K562 (cell line): ENCODE results near the gene HPX. TPM values are rescaled to one million over a fixed set of nuclear protein-coding genes. Genes with fewer than 3 reads are reported as not detected.

Source experiments
- ATAC-seq: fragments of 200-7000 bp; cut with Tn5 transposase; 3 replicates; pipeline ENCODE4 v1.9.1; 2020; ENCODE audit warnings: moderate library complexity
- BruUV-seq: library from RNA; stranded (reverse); fragments of 400-500 nt; replicated peaks from 2 replicates; lab custom pipeline; 2021; lab: Mats Ljungman, UMichigan
- CTCF ChIA-PET: fragments of 300-600 bp; formaldehyde crosslinking; extraction: SDS; loops from one replicate; lab custom pipeline; 2021; ENCODE audit warnings: low intra/inter-chr PET ratio; lab: Yijun Ruan, JAX
- POLR2A ChIA-PET: fragments of 300-600, 350-650 bp; sonication (Branson Sonifier 250); formaldehyde crosslinking; extraction: SDS; loops from one replicate; lab custom pipeline; 2021; ENCODE audit warnings: antibody characterized with exemption, inconsistent platforms; lab: Yijun Ruan, JAX
- DNase-seq, 4 experiments: peaks; one replicate each; pipeline versions ENCODE4 v3.0.0 to v3.0.0-alpha.2; 2011 to 2018; ENCODE audit warnings: low spot score in 3 of 4, mixed read lengths in 3 of 4; ENCODE audit errors: extremely low read depth in 1 of 4
- FAIRE-seq: peaks from 2 replicates; lab custom pipeline; 2011; peaks lifted over from hg19 to GRCh38; lab: Jason Lieb, UNC
- H2AFZ ChIP-seq: 2 replicates; pipeline ENCODE4 v1.6.0; 2011; ENCODE audit warnings: low read depth, low read length, control low read depth, inconsistent platforms
- H3K27ac ChIP-seq: fragments of 200-600 bp; 3 replicates; pipeline ENCODE4 v1.8.0; 2011; ENCODE audit warnings: low read depth, mild to moderate bottlenecking, control low read depth, inconsistent platforms, low read length, moderate library complexity, mixed read lengths; ENCODE audit errors: extremely low read depth
- H3K27me3 ChIP-seq, 2 experiments: fragments of 300-600 bp in 1 of 2; 2 replicates in 1 of 2; 3 replicates in 1 of 2; pipeline versions ENCODE4 v1.6.0 to v1.8.0; 2011; ENCODE audit warnings: inconsistent platforms in 2 of 2, low read length in 2 of 2, mild to moderate bottlenecking in 1 of 2, mixed read lengths in 1 of 2, moderate library complexity in 1 of 2; ENCODE audit not compliant: control insufficient read depth in 2 of 2, insufficient read depth in 2 of 2
- H3K36me3 ChIP-seq: fragments of 300-600 bp; 3 replicates; pipeline ENCODE4 v1.8.0; 2011; ENCODE audit warnings: mild to moderate bottlenecking, low read length, inconsistent platforms; ENCODE audit not compliant: control insufficient read depth, insufficient read depth
- H3K4me1 ChIP-seq, 2 experiments: fragments of 200-600 bp in 1 of 2; replicated peaks in 1 of 2; 2 replicates in 1 of 2; 3 replicates in 1 of 2; pipeline versions ENCODE4 v1.5.1 to v1.8.0; 2011; ENCODE audit warnings: inconsistent platforms in 2 of 2, low read length in 2 of 2, mild to moderate bottlenecking in 1 of 2, mixed read lengths in 1 of 2, moderate library complexity in 1 of 2; ENCODE audit not compliant: control insufficient read depth in 2 of 2, insufficient read depth in 2 of 2
- H3K4me2 ChIP-seq: 2 replicates; pipeline ENCODE4 v1.6.1; 2011; ENCODE audit warnings: low read length, control low read depth, inconsistent platforms, mixed read lengths; ENCODE audit not compliant: insufficient read depth
- H3K4me3 ChIP-seq: fragments of 200-600 bp; sonication (generic), shearing (Covaris generic); 2 replicates; pipeline ENCODE4 v1.5.1; 2016; ENCODE audit warnings: control low read depth, inconsistent platforms
- H3K79me2 ChIP-seq: fragments of 200-600 bp; 3 replicates; pipeline ENCODE4 v1.8.0; 2011; ENCODE audit warnings: low read length, inconsistent platforms; ENCODE audit not compliant: control insufficient read depth, insufficient read depth
- H3K9ac ChIP-seq, 2 experiments: 2 replicates each; pipeline versions ENCODE4 v1.6.0 to v1.6.1; 2011; ENCODE audit warnings: low read depth in 2 of 2, low read length in 2 of 2, control low read depth in 1 of 2, inconsistent platforms in 1 of 2, mild to moderate bottlenecking in 1 of 2, mixed read lengths in 1 of 2; ENCODE audit not compliant: insufficient read depth in 1 of 2
- H3K9me1 ChIP-seq: one replicate; pipeline ENCODE4 v1.6.0; 2011; ENCODE audit warnings: inconsistent platforms, mild to moderate bottlenecking, low read length, moderate library complexity; ENCODE audit not compliant: control insufficient read depth, insufficient read depth
- H3K9me3 ChIP-seq: replicated peaks from 2 replicates; pipeline ENCODE4 v1.5.1; 2011; ENCODE audit warnings: low read depth, low read length, inconsistent platforms; ENCODE audit not compliant: control insufficient read depth, insufficient read depth
- H4K20me1 ChIP-seq: replicated peaks from 2 replicates; pipeline ENCODE4 v1.6.1; 2011; ENCODE audit warnings: low read length, inconsistent platforms, mixed read lengths; ENCODE audit not compliant: control insufficient read depth, insufficient read depth
- BCLAF1 ChIP-seq, 2 experiments: fragments of 450-650 bp in 1 of 2; IDR thresholded peaks; 2 replicates each; pipeline ENCODE4 v1.6.1; 2011 to 2017; ENCODE audit warnings: low read depth in 2 of 2, antibody characterized with exemption in 1 of 2, borderline replicate concordance in 1 of 2, low read length in 1 of 2, mild to moderate bottlenecking in 1 of 2, mixed read lengths in 1 of 2; ENCODE audit not compliant: control insufficient read depth in 1 of 2
- CC2D1A ChIP-seq: fragments of 450-650 bp; IDR thresholded peaks from 2 replicates; pipeline ENCODE4 v1.6.1; 2017; ENCODE audit warnings: mild to moderate bottlenecking
- IRF9 ChIP-seq: fragments of 450-650 bp; IDR thresholded peaks from 2 replicates; pipeline ENCODE4 v1.6.1; 2016; ENCODE audit warnings: missing biosample characterization, missing genetic modification characterization
- POLR2G ChIP-seq: fragments of 200-400 bp; formaldehyde crosslinking; IDR thresholded peaks from 2 replicates; pipeline ENCODE4 v1.6.1; 2017; ENCODE audit warnings: low read depth, mild to moderate bottlenecking, antibody characterized with exemption, low read length, moderate library complexity
- RBFOX2 ChIP-seq: fragments of 200-400 bp; formaldehyde crosslinking; IDR thresholded peaks from 2 replicates; pipeline ENCODE4 v1.6.1; 2017; ENCODE audit warnings: low read depth, mild to moderate bottlenecking, low read length, moderate library complexity
- SRF ChIP-seq, 2 experiments: fragments of 250-450, 450-650 bp in 1 of 2; sonication (Bioruptor Pico) in 1 of 2; sonication (generic) in 1 of 2; formaldehyde crosslinking; IDR thresholded peaks; 2 replicates each; pipeline versions ENCODE4 v1.5.0 to v1.5.1; 2020 to 2022; ENCODE audit warnings: mild to moderate bottlenecking in 1 of 2, missing genetic modification reagents in 1 of 2
- ZKSCAN3 ChIP-seq: fragments of 250-450 bp; sonication (Bioruptor Pico); IDR thresholded peaks from 2 replicates; pipeline ENCODE4 v1.4.0; 2020
- ZNF253 ChIP-seq: fragments of 250-450 bp; sonication (Bioruptor Pico); conservative IDR thresholded peaks from 2 replicates; pipeline ENCODE4 v1.6.1; 2021; ENCODE audit warnings: mild to moderate bottlenecking
- ZNF583 ChIP-seq: fragments of 250-450 bp; sonication (Bioruptor Pico); IDR thresholded peaks from 2 replicates; pipeline ENCODE4 v1.4.0; 2020
- WGBS: fragments of 100-300 bp; shearing (Covaris generic); methylation state at CpG from one replicate; pipeline ENCODE4 v1.1.6; 2016; ENCODE audit warnings: low coverage, mixed read lengths; ENCODE audit not compliant: insufficient coverage; ENCODE audit errors: missing lambda C conversion rate; 5-methylcytosine and 5-hydroxymethylcytosine counted together
- in situ Hi-C: fragments of 300-500 bp; cut with MboI; formaldehyde crosslinking; loops from 4 replicates; pipeline ENCODE4 v1.15.0; 2018; ENCODE audit warnings: inconsistent platforms, mixed read lengths
- intact Hi-C: fragments of 100-400 bp; cut with micrococcal nuclease; formaldehyde crosslinking; loops from 2 replicates; pipeline ENCODE4 v1.14.2; 2022
- polyA plus RNA-seq, 8 experiments: library from polyadenylated mRNA; depleted of rRNA in 4 of 8; stranded (reverse) in 5 of 8; unstranded in 3 of 8; fragments of >200 nt; fragmentation: Nextera tagmentation in 2 of 8; fragmentation: Illumina TruSeq in 1 of 8; extraction: Ambion mirVana in 2 of 8; extraction: Trizol in 1 of 8; gene quantifications; 2 replicates each; pipeline versions ENCODE4 v1.2.1 to v1.2.3, GENCODE V29; 2011 to 2014; ENCODE audit warnings: inconsistent platforms in 1 of 8, missing spikeins in 1 of 8
- total RNA-seq, 7 experiments: library from RNA; depleted of rRNA in 6 of 7; stranded (reverse); fragments of >200 nt in 6 of 7; fragmentation: Illumina TruSeq in 2 of 7; extraction: Trizol in 2 of 7; gene quantifications; 2 replicates each; pipeline versions ENCODE4 v1.2.1 to v1.2.3, GENCODE V29; 2011 to 2021; ENCODE audit warnings: low replicate concordance in 1 of 7

The HPX gene
- total and polyA plus RNA-seq, 9 of the 15 experiments (the other 6 are each of a cell fraction or from before 2014, with no cell fraction given): 0.12 to 1.2 (median 0.49) TPM; not detected in 1

- WGBS: 60% methylated on average over 14 of the region's 16 CpGs
- Histone ChIP-seq H3K4me2 (no peak overlapping the region), H3K27ac (no peak overlapping the region), H3K9me1 (no peaks in the 10 kb centered on the region), H3K9ac (no peak overlapping the region), H2AFZ (no peak overlapping the region), H3K4me1 (peaks cover 5 to 22% of the 10 kb centered on the region in 2 experiments), H3K79me2 (0 out of 3 replicates have a peak, but pooled peaks cover 1% of the 10 kb centered on the region), H4K20me1 (no peaks in the 10 kb centered on the region)
- DNase-seq (no peak), FAIRE-seq (no peak), ATAC-seq (no peak)
- POLR2A ChIA-PET: interaction anchor here (0.7 to 0.8 kb wide), 2 partner anchors 16 to 607 kb away, joined by 3 read pairs; no protein-coding TSS in a partner anchor
- BruUV-seq: no TSS peak
- intact Hi-C loops (no loop called here), in situ Hi-C loops (no loop called here)
- no peak for TF ChIP-seq CC2D1A
- peak; percentile 39; the same call in 1 of the 2 replicates for TF ChIP-seq POLR2G
- TF ChIP-seq, all 486 proteins: peak for 1
- H3K9me3 ChIP-seq: no peaks in the 10 kb centered on the region
- H3K4me3 ChIP-seq: no peak overlapping the region
- CTCF ChIA-PET: no interaction called here
- H3K36me3 ChIP-seq: no peaks in the 10 kb centered on the region
- H3K27me3 ChIP-seq: peaks cover 6 to 14% of the 10 kb centered on the region in 2 experiments; a peak in 4 of 5 replicates
Measured at GRCh38 chr11:6395470-6396060, 45.2 kb downstream of the HPX start.

- Histone ChIP-seq H3K27ac (no peak overlapping the region), H3K4me3 (no peak overlapping the region), H3K36me3 (no peaks in the 10 kb centered on the region), H2AFZ (no peak overlapping the region), H3K4me1 (peaks cover 12 to 32% of the 10 kb centered on the region in 2 experiments), H3K4me2 (no peak overlapping the region), H4K20me1 (no peaks in the 10 kb centered on the region), H3K27me3 (peaks cover 2 to 3% of the 10 kb centered on the region in 2 experiments; a peak in 2 of 5 replicates), H3K79me2 (0 out of 3 replicates have a peak, but pooled peaks cover 7% of the 10 kb centered on the region), H3K9me3 (no peaks in the 10 kb centered on the region), H3K9ac (no peak overlapping the region), H3K9me1 (no peaks in the 10 kb centered on the region)
- ATAC-seq: no peak
- 54% methylated on average over 13 of the region's 16 CpGs for WGBS
- DNase-seq: no peak
- in situ Hi-C loops: no loop called here
- ChIA-PET CTCF (no interaction called here), POLR2A (no interaction called here)
- intact Hi-C loops: no loop called here
- no TSS peak for BruUV-seq
- no peak for FAIRE-seq
- TF ChIP-seq ZKSCAN3 (CRISPR knock-in tag) (no peak), RBFOX2 (no peak; the same call in 1 of the 2 replicates), ZNF253 (CRISPR knock-in tag) (no peak), ZNF583 (CRISPR knock-in tag) (no peak), SRF (CRISPR knock-in tag; IDR thresholded peaks at IDR 0.05) (no peak), IRF9 (tag) (no peak), BCLAF1 (IDR thresholded peaks at IDR 0.05; ENCODE audit: borderline replicate concordance in 1 of 2, control insufficient read depth in 1 of 2, low read depth in 2 of 2, low read length in 1 of 2) (no peak)
Measured at GRCh38 chr11:6393989-6394670, 46.7 kb downstream of the HPX start.
